IMR-90 (cell line): ENCODE measurements around the gene CACNA1G. TPM values are rescaled to one million over a fixed set of nuclear protein-coding genes. Genes with fewer than 3 reads are reported as not detected.

Experiments used
- ATAC-seq: fragments of 200-7000 bp; cut with Tn5 transposase; 2 replicates; pipeline ENCODE4 v1.9.1; 2020; ENCODE audit warnings: low read depth, mild to moderate bottlenecking, moderate library complexity
- BruUV-seq: library from RNA; stranded (reverse); fragments of 400-500 nt; replicated peaks from 2 replicates; lab custom pipeline; 2021; lab: Mats Ljungman, UMichigan
- CTCF ChIA-PET: fragments of 300-600 bp; formaldehyde crosslinking; extraction: SDS; loops from one replicate; lab custom pipeline; 2021; ENCODE audit warnings: antibody characterized with exemption; lab: Yijun Ruan, JAX
- POLR2A ChIA-PET: fragments of 300-600 bp; sonication (Branson Sonifier 250); formaldehyde crosslinking; loops from one replicate; lab custom pipeline; 2022; ENCODE audit warnings: antibody characterized with exemption; ENCODE audit not compliant: unreplicated experiment; lab: Charles Lee
- DNase-seq: peaks from one replicate; pipeline ENCODE4 v3.0.0; 2013
- H2AFZ ChIP-seq: replicated peaks from 2 replicates; pipeline ENCODE3; 2013; ENCODE audit warnings: low read length, mild to moderate bottlenecking; ENCODE audit not compliant: poor library complexity
- H2AK5ac ChIP-seq: 2 replicates; pipeline ENCODE4 v1.6.1; 2013; ENCODE audit warnings: low read depth, low read length, inconsistent platforms
- H2AK9ac ChIP-seq: replicated peaks from 2 replicates; pipeline ENCODE3; 2013; ENCODE audit warnings: mild to moderate bottlenecking, low read depth, low read length, moderate library complexity; ENCODE audit not compliant: poor library complexity
- H2BK120ac ChIP-seq: 2 replicates; pipeline ENCODE4 v1.6.1; 2013; ENCODE audit warnings: low read depth, low read length, inconsistent platforms
- H2BK15ac ChIP-seq: 3 replicates; pipeline ENCODE4 v1.6.1; 2013; ENCODE audit warnings: low read depth, low read length, inconsistent platforms
- H2BK20ac ChIP-seq: 2 replicates; pipeline ENCODE4 v1.6.1; 2013; ENCODE audit warnings: low read depth, mild to moderate bottlenecking, inconsistent platforms, low read length, moderate library complexity
- H2BK5ac ChIP-seq: 2 replicates; pipeline ENCODE4 v1.6.1; 2013; ENCODE audit warnings: mild to moderate bottlenecking, low read depth, low read length, inconsistent platforms; ENCODE audit not compliant: poor library complexity, severe bottlenecking
- H3K14ac ChIP-seq: replicated peaks from 2 replicates; pipeline ENCODE4 v1.6.1; 2013; ENCODE audit warnings: low read depth, low read length, inconsistent platforms
- H3K18ac ChIP-seq: 2 replicates; pipeline ENCODE4 v1.6.1; 2013; ENCODE audit warnings: low read depth, low read length, control low read depth
- H3K23ac ChIP-seq: 2 replicates; pipeline ENCODE4 v1.6.1; 2013; ENCODE audit warnings: low read depth, low read length, inconsistent platforms
- H3K27ac ChIP-seq: 2 replicates; pipeline ENCODE4 v1.5.1; 2013; ENCODE audit warnings: mild to moderate bottlenecking, control low read depth, low read length; ENCODE audit not compliant: insufficient read depth
- H3K27me3 ChIP-seq: 2 replicates; pipeline ENCODE4 v1.6.1; 2013; ENCODE audit warnings: low read length; ENCODE audit not compliant: control insufficient read depth, insufficient read depth
- H3K36me3 ChIP-seq: 2 replicates; pipeline ENCODE4 v1.6.1; 2013; ENCODE audit warnings: low read length, mixed read lengths; ENCODE audit not compliant: control insufficient read depth, insufficient read depth
- H3K4ac ChIP-seq: 2 replicates; pipeline ENCODE4 v1.6.1; 2013; ENCODE audit warnings: low read depth, low read length, inconsistent platforms
- H3K4me1 ChIP-seq: 2 replicates; pipeline ENCODE4 v1.6.1; 2013; ENCODE audit warnings: low read length, mixed read lengths; ENCODE audit not compliant: control insufficient read depth, insufficient read depth
- H3K4me2 ChIP-seq: 2 replicates; pipeline ENCODE4 v1.6.1; 2013; ENCODE audit warnings: low read depth, mild to moderate bottlenecking, control low read depth, low read length, moderate library complexity
- H3K4me3 ChIP-seq: 2 replicates; pipeline ENCODE4 v1.5.1; 2013; ENCODE audit warnings: low read depth, mild to moderate bottlenecking, control low read depth, low read length, moderate library complexity; ENCODE audit not compliant: insufficient read depth
- H3K56ac ChIP-seq: 2 replicates; pipeline ENCODE4 v1.6.1; 2013; ENCODE audit warnings: low read length, inconsistent platforms; ENCODE audit not compliant: insufficient read depth; ENCODE audit errors: extremely low read depth
- H3K79me1 ChIP-seq, 2 experiments: 2 replicates each; pipeline ENCODE4 v1.6.1; 2013; ENCODE audit warnings: low read length in 2 of 2, inconsistent platforms in 1 of 2, low read depth in 1 of 2
- H3K9ac ChIP-seq: 2 replicates; pipeline ENCODE4 v1.6.1; 2013; ENCODE audit warnings: low read depth, low read length, control low read depth
- H3K9me1 ChIP-seq: 2 replicates; pipeline ENCODE4 v1.6.1; 2013; ENCODE audit warnings: low read length, inconsistent platforms; ENCODE audit not compliant: insufficient read depth
- H3K9me3 ChIP-seq: 2 replicates; pipeline ENCODE4 v1.6.1; 2013; ENCODE audit warnings: low read length; ENCODE audit not compliant: control insufficient read depth, insufficient read depth
- H4K20me1 ChIP-seq: 2 replicates; pipeline ENCODE4 v1.6.1; 2013; ENCODE audit warnings: low read length, inconsistent platforms; ENCODE audit not compliant: insufficient read depth
- H4K5ac ChIP-seq: 2 replicates; pipeline ENCODE4 v1.6.1; 2013; ENCODE audit warnings: mild to moderate bottlenecking, low read depth, low read length, control low read depth
- H4K8ac ChIP-seq, 2 experiments: 2 replicates each; pipeline ENCODE4 v1.6.1; 2013; ENCODE audit warnings: low read depth in 2 of 2, low read length in 2 of 2, control low read depth in 1 of 2, inconsistent platforms in 1 of 2
- H4K91ac ChIP-seq: 2 replicates; pipeline ENCODE4 v1.6.1; 2013; ENCODE audit warnings: low read depth, low read length, inconsistent platforms; ENCODE audit not compliant: insufficient read depth
- BHLHE40 ChIP-seq: fragments of 150-350 bp; IDR thresholded peaks from 2 replicates; pipeline ENCODE4 v1.6.1; 2016; ENCODE audit warnings: mild to moderate bottlenecking, low read depth, low read length
- CEBPB ChIP-seq: IDR thresholded peaks from 2 replicates; pipeline ENCODE4 v1.6.1; 2012; ENCODE audit warnings: low read depth, low read length, improper control_type of control experiment
- CHD1 ChIP-seq: IDR thresholded peaks from 2 replicates; pipeline ENCODE4 v1.6.1; 2012; ENCODE audit warnings: low read depth, low read length, improper control_type of control experiment
- FOS ChIP-seq: fragments of 150-350 bp; IDR thresholded peaks from 2 replicates; pipeline ENCODE4 v1.6.1; 2016; ENCODE audit warnings: low read depth, low read length
- MAFK ChIP-seq: IDR thresholded peaks from 2 replicates; pipeline ENCODE4 v1.6.1; 2012; ENCODE audit warnings: low read depth, low read length, improper control_type of control experiment
- MAZ ChIP-seq: IDR thresholded peaks from 2 replicates; pipeline ENCODE4 v1.6.1; 2012; ENCODE audit warnings: low read depth, mild to moderate bottlenecking, low read length, improper control_type of control experiment, moderate library complexity, borderline replicate concordance
- MXI1 ChIP-seq: IDR thresholded peaks from 2 replicates; pipeline ENCODE4 v1.6.1; 2012; ENCODE audit warnings: low read depth, mild to moderate bottlenecking, low read length, moderate library complexity, borderline replicate concordance
- NFE2L2 ChIP-seq: fragments of 150-350 bp; IDR thresholded peaks from 2 replicates; pipeline ENCODE4 v1.6.1; 2016; ENCODE audit warnings: low read depth, mild to moderate bottlenecking, low read length
- POLR2A ChIP-seq: IDR thresholded peaks from 2 replicates; pipeline ENCODE4 v1.6.1; 2012; ENCODE audit warnings: mild to moderate bottlenecking, low read depth, low read length
- RAD21 ChIP-seq: IDR thresholded peaks from 2 replicates; pipeline ENCODE4 v1.6.1; 2012; ENCODE audit warnings: low read length, improper control_type of control experiment
- RCOR1 ChIP-seq: IDR thresholded peaks from 2 replicates; pipeline ENCODE4 v1.6.1; 2012; ENCODE audit warnings: mild to moderate bottlenecking, low read length, improper control_type of control experiment; ENCODE audit not compliant: insufficient replicate concordance
- RFX5 ChIP-seq: IDR thresholded peaks from 2 replicates; pipeline ENCODE4 v1.8.0; 2012; ENCODE audit warnings: low read depth, mild to moderate bottlenecking, low read length, moderate library complexity
- SMC3 ChIP-seq: fragments of 150-350 bp; IDR thresholded peaks from 2 replicates; pipeline ENCODE4 v1.6.1; 2016; ENCODE audit warnings: low read depth, mild to moderate bottlenecking, antibody characterized with exemption, low read length, moderate library complexity
- WGBS, 2 experiments: methylation state at CpG; one replicate each; pipeline versions ENCODE4 v1.1.5 to v1.1.7; 2013; ENCODE audit warnings: missing lambda C conversion rate in 2 of 2; ENCODE audit not compliant: insufficient read length in 1 of 2; ENCODE audit errors: extremely low coverage in 2 of 2; 5-methylcytosine and 5-hydroxymethylcytosine counted together
- dilution Hi-C: fragments of 300-500 bp; cut with HindIII; formaldehyde crosslinking; loops from one replicate; pipeline ENCODE4 v1.14.3; 2018; ENCODE audit warnings: low sequenced_read_pairs; ENCODE audit not compliant: unreplicated experiment
- in situ Hi-C: fragments of 300-500 bp; cut with MboI; formaldehyde crosslinking; loops from 3 replicates; pipeline ENCODE4 v1.14.3; 2019; ENCODE audit warnings: low sequenced_read_pairs, inconsistent platforms, mixed read lengths
- intact Hi-C: fragments of 100-400 bp; cut with micrococcal nuclease; formaldehyde crosslinking; loops from 2 replicates; pipeline ENCODE4 v1.10.0; 2022
- polyA plus RNA-seq, 3 experiments: library from polyadenylated mRNA; depleted of rRNA; stranded (reverse); fragments of >200 nt; gene quantifications; 2 replicates each; pipeline ENCODE4 v1.2.3, GENCODE V29; 2012; ENCODE audit warnings: low replicate concordance in 1 of 3
- total RNA-seq: library from RNA; depleted of rRNA; stranded (reverse); fragments of >200 nt; gene quantifications from 2 replicates; pipeline ENCODE4 v1.2.3, GENCODE V29; 2012
- TF ChIP-seq, protein P1 (sequence below): fragments of 150-350 bp; IDR thresholded peaks from 2 replicates; pipeline ENCODE4 v1.6.1; 2017; ENCODE audit warnings: mild to moderate bottlenecking, antibody characterized with exemption, low read length, low read depth
- TF ChIP-seq, protein P2 (sequence below): conservative IDR thresholded peaks from 2 replicates; pipeline ENCODE4 v1.5.1; 2012; ENCODE audit warnings: mild to moderate bottlenecking, low read depth, low read length, improper control_type of control experiment

The CACNA1G gene
- total and polyA plus RNA-seq, 2 of the 4 experiments (the other 2 are of a cell fraction), result under 0.01 to 0.03 TPM

DNA sequence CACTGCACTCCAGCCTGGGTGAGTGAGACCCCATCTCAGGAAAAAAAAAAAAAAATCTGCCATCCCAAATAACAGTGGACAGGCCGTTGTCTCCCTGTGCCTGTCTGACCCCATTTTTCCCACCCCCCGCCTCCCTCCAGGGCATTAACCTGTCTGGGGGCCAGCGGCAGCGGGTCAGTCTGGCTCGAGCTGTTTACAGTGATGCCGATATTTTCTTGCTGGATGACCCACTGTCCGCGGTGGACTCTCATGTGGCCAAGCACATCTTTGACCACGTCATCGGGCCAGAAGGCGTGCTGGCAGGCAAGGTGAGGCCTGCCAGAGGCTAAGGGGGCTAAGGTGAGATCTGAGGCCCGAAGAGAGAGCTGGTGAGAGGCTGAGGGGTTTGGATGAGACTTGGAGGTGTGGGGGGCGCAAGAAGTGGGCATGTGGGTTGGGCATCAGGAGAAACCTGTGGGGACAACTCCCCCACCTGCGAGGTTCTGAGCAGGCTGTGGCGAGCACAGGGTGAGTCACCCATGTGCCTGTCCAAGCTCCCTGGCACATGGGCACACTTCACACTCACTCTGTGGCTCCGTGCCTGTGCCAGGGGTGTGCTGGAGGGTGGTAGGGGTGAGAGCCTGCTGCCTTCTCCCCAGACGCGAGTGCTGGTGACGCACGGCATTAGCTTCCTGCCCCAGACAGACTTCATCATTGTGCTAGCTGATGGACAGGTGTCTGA lies 112.5 kb downstream of the CACNA1G start:
- peak overlapping the region; percentile 40; the same call in 1 of the 2 replicates for H2AK5ac ChIP-seq
- no peaks in the 10 kb centered on the region for H3K27me3 ChIP-seq
- no peak overlapping the region for H3K23ac ChIP-seq
- no peak for ATAC-seq
- ChIA-PET CTCF (interaction anchor here (1.6 kb wide), 1 partner anchor 12 kb away, joined by 4 read pairs; no protein-coding TSS in a partner anchor), POLR2A (no interaction called here)
- peak overlapping the region; percentile 25 for H3K4ac ChIP-seq
- no peak overlapping the region for H4K5ac ChIP-seq
- no peak overlapping the region for H3K14ac ChIP-seq
- no peak overlapping the region for H3K9ac ChIP-seq
- H3K56ac ChIP-seq, result no peak overlapping the region
- H2BK15ac ChIP-seq, result no peak overlapping the region
- 0 out of 2 replicates have a peak, but pooled peaks cover 1% of the 10 kb centered on the region for H3K36me3 ChIP-seq
- no peak overlapping the region for H4K8ac ChIP-seq
- H3K9me1 ChIP-seq, result peaks cover 10% of the 10 kb centered on the region
- no peaks in the 10 kb centered on the region for H3K9me3 ChIP-seq
- H2BK20ac ChIP-seq, result no peak overlapping the region
- H2BK120ac ChIP-seq, result no peak overlapping the region
- DNase-seq, result no peak
- intact Hi-C loops, result no loop called here
- WGBS, 2 experiments, result 96% methylated on average over 11 of the region's 20 CpGs; no CpG with 5 or more reads in 1 of the 2 experiments
- no peak overlapping the region for H2BK5ac ChIP-seq
- H2AFZ ChIP-seq, result peak overlapping the region; percentile 5
- H3K4me2 ChIP-seq, result no peak overlapping the region
- H4K91ac ChIP-seq, result peak overlapping the region; percentile 14; the same call in 1 of the 2 replicates
- H3K18ac ChIP-seq, result no peak overlapping the region
- no peak overlapping the region for H3K4me3 ChIP-seq
- H4K20me1 ChIP-seq, result no peaks in the 10 kb centered on the region
- H3K79me1 ChIP-seq, result peaks cover 0 to under 1% of the 10 kb centered on the region in 2 experiments; a peak in 1 of 4 replicates
- H3K4me1 ChIP-seq, result peaks cover 17% of the 10 kb centered on the region
- no peak overlapping the region for H2AK9ac ChIP-seq
- dilution Hi-C loops, result no loop called here
- H3K27ac ChIP-seq, result no peak overlapping the region
- no TSS peak for BruUV-seq
- in situ Hi-C loops, result no loop called here
- no peak for TF ChIP-seq RAD21
- TF ChIP-seq MAZ, result no peak
- no peak for TF ChIP-seq NFE2L2
- no peak for TF ChIP-seq RFX5
- no peak for TF ChIP-seq MXI1
- no peak for TF ChIP-seq POLR2A
- no peak for TF ChIP-seq SMC3
- no peak for TF ChIP-seq MAFK
- no peak for TF ChIP-seq RCOR1
- TF ChIP-seq, protein P1, sequence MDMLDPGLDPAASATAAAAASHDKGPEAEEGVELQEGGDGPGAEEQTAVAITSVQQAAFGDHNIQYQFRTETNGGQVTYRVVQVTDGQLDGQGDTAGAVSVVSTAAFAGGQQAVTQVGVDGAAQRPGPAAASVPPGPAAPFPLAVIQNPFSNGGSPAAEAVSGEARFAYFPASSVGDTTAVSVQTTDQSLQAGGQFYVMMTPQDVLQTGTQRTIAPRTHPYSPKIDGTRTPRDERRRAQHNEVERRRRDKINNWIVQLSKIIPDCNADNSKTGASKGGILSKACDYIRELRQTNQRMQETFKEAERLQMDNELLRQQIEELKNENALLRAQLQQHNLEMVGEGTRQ, result no peak
- TF ChIP-seq, protein P2, sequence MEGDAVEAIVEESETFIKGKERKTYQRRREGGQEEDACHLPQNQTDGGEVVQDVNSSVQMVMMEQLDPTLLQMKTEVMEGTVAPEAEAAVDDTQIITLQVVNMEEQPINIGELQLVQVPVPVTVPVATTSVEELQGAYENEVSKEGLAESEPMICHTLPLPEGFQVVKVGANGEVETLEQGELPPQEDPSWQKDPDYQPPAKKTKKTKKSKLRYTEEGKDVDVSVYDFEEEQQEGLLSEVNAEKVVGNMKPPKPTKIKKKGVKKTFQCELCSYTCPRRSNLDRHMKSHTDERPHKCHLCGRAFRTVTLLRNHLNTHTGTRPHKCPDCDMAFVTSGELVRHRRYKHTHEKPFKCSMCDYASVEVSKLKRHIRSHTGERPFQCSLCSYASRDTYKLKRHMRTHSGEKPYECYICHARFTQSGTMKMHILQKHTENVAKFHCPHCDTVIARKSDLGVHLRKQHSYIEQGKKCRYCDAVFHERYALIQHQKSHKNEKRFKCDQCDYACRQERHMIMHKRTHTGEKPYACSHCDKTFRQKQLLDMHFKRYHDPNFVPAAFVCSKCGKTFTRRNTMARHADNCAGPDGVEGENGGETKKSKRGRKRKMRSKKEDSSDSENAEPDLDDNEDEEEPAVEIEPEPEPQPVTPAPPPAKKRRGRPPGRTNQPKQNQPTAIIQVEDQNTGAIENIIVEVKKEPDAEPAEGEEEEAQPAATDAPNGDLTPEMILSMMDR, result no peak
- TF ChIP-seq BHLHE40, result no peak
- TF ChIP-seq CEBPB, result no peak
- TF ChIP-seq CHD1, result no peak
- no peak for TF ChIP-seq FOS
